Esophagus mucosa (tissue), 1 donor: ENCODE data around the gene RWDD2A. TPM values are rescaled to one million over a fixed set of nuclear protein-coding genes. Genes with fewer than 3 reads are reported as not detected.
"Not testable (repeated sequence)": the region's sequence is repeated elsewhere in the genome, so short reads cannot be mapped to it uniquely, and the experiment has no call there.

Experiments used
- ATAC-seq: fragments of 200-7000 bp; cut with Tn5 transposase; one replicate; pipeline ENCODE4 v1.9.1; 2020
- total RNA-seq: library from RNA; stranded (reverse); gene quantifications from one replicate; pipeline ENCODE4 v1.2.4, GENCODE V29; 2023
- donor health status: DM: yes; HTN: yes; CAD: no.

The RWDD2A gene
- 0.84 TPM for total RNA-seq

DNA sequence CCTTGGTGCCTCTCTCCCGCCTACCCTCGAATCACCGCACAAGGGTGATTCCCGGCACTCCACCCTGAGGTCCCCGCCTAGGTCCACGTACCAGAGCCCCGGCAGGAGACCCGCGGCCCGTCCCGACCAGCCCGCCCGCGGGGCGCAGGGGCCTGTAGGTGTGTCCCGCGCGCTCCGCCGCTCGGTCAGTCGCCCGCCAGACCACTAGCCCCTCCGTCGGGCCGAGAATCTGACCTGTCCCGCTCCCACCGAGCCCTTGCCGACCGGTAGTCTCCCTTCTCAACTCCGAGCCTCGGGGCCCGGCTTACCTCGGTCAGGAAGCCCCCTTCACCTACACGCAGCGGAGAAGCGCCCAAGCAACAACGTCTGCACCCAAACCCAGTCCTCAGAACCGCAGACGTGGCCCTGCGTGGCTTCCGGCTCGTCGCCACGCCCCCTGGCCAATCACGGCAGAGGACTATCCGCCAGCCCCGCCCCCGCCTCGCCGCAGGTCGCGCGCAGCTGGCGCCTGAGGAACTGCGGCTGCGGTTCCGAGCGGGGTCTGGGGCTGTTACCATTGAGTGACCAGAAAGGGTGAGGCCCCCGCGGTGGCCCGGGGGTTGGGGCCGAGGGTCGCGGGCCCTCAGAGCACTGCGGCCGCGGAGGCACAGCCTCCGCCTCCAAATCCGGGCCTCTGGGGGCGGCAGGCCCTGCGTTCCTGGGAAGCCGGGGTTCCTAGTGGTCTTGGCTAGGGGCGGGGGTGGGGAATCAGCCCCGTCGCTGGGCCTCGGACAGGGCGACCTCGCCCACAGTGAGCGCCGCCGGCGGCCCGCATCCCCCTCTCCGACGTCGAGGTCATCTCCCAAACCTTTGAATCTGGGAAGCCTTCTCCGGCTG, at the start of gene RWDD2A, which contains the start of gene PGM3:
Gene RWDD2A, plus strand, starts transcription at position 487 of the 876 bp plus-strand sequence. CDS start 1,095 bp downstream, outside the sequence.
Gene PGM3, minus strand, starts transcription at position 395 of the 876 bp plus-strand sequence. CDS start 2,253 bp downstream, outside the sequence.
- ATAC-seq = peak; percentile 98

DNA sequence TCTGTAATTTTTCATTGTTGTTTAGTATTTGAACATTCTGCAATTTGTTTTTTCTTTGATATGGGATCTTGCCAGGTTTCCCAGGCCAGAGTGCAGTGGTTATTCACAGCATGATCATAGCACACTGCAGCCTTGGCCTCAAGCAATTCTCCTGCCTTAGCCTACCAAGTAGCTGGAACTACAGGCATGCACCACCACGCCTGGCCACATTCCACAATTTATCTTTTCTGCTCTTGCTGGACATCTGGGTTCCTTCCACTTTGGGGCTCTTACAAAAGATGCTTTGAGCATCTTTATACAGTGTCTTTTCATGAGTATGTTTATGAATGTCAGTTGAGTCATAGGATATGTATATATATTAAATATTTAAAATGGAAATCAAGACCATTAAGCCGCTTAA, 42.0 kb upstream of the RWDD2A start:
- no peak for ATAC-seq

DNA sequence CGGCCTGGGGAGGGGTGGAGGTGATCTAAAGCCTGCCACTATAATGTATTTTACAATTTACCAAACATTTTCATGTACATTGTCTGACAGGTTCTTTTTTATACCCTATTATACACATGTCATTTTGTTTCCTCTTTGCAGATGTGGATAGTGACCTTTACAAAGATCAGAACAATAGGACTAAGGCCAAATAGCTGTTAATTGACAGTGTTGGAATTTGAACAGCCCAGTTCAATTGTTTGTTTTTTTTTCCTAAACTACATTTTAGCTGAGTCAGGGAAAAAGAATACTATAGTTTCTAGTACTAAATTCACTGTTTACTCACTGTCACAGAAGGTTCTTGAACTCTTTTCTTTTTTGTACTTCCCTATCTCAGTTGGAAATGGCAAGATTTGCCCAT, 40.2 kb upstream of the RWDD2A start:
- ATAC-seq = no peak

DNA sequence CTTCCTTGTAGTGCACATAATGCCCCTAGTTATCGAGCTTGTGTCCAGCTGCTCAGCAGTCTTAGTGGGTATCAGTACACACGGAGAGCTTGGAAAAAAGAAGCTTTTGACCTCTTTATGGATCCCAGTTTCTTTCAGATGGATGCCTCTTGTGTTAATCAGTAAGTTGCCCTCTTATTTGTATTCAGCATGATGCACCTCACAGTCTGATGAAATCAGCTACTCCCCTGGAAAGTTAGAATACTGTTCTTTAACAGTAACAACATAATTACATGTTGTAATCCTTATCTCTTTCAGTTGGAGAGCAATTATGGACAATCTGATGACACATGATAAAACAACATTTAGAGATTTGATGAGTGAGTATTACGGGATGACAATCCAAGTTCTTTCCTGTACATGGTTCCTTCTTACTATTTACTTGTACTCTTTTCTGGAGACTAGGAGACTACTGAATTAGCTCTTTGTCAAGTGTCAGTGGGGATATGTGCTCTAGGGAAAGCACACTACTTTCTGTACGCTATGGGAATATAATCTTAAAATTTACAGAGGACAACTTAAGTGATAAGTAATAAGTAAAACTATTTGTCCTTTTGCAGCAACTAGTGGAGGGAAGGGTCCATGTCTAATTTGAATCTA, 39.2 kb upstream of the RWDD2A start:
- ATAC-seq = no peak

DNA sequence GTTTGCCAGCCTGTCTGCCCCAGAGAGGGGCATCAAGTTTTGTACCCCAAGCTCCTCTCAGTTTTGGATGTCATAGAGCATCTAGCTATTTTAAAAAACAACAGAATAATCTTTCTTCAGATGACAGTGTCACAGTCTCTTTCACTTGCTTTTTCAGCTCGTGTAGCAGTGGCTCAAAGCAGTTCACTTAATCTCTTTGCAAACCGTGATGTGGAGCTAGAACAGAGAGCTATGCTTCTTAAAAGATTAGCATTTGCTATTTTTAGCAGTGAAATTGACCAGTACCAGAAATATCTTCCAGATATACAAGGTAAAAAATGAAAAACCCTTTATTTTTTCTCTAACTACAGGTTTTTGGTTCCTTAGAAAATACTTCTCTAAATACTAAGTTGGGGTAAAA, 37.4 kb upstream of the RWDD2A start:
- ATAC-seq = no peak

DNA sequence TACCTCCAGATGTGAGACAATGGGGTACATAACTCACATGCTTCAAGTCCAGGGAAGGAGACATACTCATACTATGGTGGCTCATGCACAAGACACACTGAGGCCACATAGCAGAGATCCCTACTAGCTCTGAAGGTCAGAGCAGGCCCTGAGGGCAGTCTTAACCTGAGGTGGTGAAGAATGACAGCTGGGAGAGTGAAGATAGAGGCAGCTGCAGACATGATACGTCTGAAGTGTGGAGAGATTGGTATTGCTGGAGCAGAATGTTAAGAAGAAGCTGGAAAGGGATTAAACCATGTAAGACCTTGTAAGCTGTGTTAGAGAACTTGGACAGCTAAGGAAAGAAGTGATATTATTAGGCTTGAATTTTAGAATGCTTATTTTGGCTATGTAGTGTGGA, 33.0 kb upstream of the RWDD2A start:
- no peak for ATAC-seq

DNA sequence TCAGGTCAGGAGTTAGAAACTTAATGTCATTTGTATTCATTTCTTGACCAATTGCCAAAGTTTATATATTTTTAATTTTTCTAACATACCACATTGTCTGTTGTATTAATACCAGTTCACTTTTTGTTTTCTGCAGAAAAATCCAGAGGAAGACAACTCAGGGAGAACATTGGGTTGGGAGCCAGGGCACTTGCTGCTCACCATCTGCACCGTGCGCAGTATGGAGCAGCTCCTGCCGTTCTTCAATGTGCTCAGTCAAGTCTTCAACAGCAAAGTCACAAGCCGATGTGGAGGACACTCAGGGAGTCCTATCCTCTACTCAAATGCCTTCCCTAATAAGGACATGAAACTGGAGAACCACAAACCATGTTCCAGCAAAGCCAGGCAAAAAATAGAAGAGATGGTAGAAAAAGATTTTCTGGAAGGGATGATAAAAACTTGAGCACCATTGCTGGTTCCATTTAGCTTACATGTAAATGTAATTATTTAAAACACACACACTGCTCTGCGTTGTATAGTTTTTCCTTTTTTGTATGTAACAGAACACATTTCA, 25.4 kb upstream of the RWDD2A start:
- ATAC-seq = no peak

DNA sequence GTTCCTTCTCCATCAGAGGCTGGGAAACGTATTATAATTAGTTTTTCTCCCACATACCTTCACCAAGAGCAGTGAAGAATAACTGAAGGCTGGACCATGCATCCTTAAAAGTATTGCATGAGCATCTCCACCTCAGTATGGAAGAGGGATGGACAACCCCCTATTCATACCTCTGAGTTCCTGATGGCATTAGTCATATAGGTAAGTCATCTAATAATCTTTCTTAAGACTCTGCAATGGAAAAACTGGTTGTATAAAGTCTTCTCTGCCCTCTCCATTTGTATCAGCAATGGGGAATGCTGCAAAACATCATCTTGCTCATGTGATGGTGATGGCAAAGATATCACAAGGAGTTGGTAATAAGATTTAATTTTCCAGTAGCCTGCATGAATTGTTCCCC, 24.6 kb upstream of the RWDD2A start:
- ATAC-seq = peak; percentile 68

DNA sequence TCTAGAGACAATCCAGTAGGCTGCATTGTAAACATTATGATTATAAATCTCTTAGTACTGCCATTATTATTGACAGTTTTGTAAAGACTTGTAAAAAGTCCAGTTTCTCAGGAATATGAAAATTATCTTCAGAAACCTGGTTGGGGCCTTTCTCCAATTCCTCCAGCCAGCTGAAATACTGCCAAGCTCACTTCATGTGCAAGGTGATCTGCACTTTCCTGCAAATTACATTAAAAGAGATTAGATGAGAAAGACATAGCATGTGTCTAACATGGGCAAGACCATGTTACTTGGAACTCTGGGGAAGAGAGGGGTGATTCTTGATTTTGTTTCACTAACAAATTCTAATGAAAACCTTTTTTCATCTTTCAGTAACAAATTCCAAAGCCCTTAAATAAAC, 24.1 kb upstream of the RWDD2A start:
- no peak for ATAC-seq

DNA sequence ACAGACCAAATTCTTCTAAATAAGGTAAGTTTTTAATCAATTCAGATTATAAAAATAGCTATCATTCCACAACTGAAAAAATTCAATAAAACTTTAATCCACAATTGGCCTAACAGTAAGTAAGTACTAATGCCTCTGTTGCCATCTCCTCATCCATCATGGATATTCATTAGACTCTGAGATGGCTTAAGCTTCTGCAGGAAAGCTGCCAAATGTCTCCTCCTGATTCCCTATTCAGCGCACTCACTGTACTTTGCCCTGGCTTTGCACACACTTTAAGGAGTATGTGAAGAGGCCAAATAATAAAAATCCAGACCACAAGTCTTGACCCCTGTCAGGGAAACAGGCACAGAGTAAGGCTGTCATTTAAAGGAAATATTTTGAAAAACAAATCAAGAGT, 23.6 kb upstream of the RWDD2A start:
- ATAC-seq = no peak

DNA sequence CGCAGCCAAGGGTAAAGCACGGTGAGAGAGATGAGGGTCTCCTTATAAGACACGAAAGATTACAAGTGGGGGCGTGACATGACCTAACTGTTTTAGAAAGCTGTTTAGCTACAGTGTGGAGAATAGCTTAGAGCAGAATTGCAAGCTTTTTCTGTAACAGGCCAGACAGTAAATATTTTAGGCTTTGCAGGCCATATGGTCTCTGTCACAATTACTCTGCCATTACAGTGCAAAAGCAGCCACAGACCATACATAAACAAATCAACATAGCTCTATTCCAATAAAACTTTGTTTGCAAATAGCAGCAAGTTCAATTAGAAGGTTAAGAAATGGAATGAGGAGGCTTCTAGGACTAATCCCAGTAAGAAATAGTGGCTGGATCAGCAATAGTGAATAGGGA, 16.9 kb upstream of the RWDD2A start:
- ATAC-seq = no peak

DNA sequence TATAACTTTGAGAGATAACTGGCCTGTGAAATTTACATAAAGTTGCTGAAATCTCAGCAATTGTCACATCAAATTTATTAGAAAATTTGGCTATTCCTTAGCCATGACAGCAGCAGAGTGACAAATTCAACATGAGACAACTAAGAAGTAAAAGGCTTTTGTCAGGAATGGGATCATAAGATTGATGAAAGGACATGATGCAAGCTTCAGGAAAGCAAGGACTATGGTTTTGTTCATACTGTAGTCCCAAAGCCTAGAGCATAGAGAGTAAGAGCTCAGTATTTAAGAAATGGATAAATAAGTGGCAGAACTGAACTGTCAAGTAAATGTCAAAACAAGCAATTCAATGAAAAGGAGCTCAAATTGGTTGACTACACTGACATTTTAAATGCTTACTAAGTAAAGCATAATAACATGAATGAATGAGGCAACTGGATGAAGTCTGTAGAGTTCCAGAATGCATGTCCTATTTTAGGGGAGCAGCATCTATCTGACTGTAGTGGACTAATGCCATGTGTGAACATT, 12.7 kb upstream of the RWDD2A start:
- ATAC-seq = no peak

DNA sequence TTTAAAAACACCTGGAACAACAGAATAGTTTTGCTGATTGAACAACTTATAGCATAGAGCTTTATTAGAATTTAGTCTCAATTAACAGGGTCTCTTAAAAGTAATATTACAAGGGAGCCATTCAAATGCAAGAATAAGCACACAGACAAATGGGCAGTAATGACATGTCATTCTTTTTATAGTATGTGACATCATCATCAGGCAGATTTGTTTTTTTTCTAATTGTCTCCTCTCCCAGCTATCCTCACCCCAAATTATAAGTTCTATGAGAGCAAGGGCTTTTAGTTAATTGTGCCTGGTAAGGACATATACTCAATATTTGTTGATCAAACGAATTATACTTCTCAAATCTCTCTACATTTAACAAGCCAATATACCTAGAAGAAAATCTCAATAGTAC, 11.0 kb upstream of the RWDD2A start:
- no peak for ATAC-seq

DNA sequence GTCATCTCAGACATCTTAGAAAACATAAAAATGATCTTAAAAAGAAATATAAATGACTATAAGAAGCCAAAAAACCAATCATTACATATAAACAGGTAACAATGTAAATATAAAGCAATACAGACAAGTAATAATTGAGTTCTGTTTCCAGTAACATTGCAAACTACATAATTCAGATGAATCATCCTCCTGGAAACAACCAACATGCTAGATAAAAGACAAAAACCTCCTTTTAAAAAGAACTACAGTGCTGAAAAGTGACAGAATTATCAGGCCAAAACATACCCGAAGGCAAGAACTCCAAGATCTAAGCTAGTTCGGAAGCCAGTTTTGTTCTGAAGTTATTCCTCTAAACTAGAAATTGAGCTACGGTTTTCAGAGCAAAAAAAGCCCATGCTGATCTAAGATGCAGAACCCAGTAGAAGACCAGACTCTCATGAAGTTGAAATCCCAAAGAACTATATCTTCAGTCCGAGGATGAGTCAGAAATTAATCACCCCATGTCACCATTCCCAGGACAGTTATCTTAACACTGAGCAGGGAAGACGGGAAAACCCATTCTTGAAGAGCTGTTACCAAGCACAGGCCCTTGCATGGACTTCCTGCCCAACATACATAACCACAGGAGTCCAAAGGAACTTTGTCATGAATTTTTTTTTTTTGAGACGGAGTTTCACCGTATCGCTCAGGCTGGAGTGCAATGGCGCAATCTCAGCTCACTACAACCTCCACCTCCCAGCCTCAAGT, 9.9 kb upstream of the RWDD2A start:
- peak; percentile 44 for ATAC-seq

DNA sequence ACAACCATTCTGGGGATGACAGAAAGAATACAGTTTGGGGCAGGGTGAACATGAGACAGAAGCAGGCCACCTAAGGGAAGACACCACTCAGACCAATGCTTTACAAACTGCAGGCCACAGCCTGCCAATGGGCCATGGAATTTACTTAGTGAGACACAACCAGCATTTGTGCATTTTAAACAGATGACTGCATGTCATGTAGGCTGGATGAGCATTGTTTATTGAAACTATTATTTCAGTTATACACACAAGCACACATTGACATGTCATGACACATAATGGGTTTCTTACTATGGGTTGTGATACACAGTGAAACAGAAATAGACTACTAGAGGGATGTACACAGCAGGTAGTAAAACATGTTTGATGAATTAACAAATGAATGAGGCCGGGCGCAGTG, 8.1 kb upstream of the RWDD2A start:
- ATAC-seq = peak; percentile 20

DNA sequence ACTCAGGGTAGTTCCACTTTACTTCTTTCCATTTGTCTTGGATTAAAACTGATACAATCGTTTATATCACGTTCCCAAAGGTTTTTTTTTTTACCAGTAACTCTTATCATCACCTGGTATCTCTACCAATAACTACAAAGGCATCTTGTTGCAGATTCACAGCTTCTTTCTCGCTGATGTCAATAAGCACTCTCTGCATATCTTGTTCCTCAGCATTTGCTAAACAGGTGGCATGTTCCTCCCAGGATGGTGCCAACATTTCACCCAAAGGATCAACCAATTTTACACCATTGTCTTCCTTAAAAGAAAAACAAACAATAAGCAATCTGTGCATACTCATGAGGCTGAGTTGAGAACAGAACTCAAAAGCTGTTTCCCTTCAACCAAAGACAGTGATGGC, 4.7 kb upstream of the RWDD2A start:
- no peak for ATAC-seq

DNA sequence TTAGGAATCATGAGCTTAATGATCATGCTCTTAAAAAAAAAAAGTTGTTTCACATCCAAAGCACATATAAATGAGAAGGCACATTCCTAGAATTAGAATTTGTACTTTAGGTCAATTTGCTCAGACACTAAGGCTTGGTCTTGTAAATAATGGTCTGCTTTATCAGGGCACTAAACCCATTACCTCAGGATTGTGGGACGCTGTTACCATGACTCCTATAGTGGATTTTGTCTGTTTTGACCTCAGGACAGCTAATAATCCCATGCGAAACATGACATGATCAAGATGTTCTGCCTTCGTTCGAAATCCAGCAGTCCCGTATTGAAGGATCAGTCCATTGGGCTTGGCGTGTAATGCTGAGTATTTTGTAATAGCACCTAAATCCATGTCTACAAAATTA, 2.5 kb upstream of the RWDD2A start:
- ATAC-seq = no peak

DNA sequence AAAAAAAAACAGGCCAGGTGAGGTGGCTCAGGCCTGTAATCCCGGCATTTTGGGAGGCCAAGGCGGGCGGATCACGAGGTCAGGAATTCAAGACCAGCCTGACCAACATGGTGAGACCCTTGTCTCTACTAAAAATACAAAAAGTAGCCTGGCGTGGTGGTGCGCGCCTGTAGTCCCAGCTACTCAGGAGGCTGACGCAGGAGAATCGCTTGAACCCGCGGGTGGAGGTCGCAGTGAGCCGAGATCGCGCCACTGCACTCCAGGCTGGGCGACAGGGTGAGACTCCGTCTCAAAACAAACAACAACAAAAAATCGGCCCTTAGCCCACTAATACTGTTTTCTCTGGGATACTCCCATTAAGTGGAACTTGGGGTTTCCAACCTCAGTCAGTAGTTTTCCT, 1.2 kb upstream of the RWDD2A start:
- not testable (repeated sequence) for ATAC-seq

DNA sequence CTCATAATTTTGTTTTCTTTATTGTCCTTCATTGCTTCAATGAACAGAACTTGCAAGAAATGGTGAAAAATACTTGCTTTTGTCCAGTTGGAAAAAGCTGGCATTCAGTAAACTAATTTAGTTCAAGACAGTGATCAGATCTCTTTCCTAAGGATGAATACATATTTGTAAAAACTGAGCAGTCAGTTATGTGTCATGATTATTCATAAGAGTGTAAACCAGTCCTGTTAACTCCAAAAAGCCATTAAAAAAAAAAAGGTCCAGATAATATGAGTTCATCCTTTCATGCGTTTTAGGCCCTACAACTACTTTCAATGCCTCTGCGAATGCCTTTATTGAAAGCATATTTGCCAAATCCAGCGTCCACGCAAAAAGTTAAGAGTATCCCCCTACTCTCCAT, 701 bp upstream of the RWDD2A start:
- peak; percentile 24 for ATAC-seq

DNA sequence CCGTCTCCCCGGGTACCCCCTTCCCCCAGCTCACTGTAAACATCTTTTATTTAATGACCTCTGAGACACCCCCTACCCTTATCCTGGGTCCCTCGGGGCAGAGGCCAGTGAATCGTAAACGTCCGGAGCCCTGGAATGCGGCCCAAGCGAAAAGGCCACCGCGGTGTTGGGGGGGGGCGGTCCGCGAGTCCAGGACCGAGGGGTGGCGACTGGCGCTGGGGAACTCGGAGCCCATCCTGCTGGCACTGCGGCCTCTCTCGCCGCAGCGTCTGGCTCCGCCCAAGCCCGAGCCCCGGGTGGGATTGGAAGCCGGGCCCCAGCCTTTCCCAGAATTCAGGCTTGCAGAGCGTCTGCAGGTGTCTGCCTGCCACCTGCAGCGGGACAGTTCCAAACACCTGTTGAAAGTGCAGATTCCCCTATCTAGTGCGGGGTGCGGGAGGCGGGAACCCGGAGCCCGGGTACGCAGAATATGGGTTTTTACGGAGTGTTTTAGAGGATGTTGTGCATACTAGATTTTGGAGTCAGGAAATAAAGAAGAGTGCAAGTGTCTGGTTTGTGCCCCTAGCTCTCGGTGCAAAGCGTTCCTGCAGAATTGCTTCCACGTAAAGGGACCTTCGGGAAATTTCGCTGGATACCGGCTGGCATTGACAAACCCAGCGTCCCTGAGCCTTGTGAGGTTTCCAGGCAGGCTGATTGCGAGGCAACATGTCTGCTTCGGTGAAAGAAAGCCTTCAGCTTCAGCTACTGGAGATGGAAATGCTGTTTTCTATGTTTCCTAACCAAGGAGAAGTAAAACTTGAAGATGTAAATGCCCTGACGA, 800 bp downstream of the RWDD2A start:
- ATAC-seq = peak; percentile 35

DNA sequence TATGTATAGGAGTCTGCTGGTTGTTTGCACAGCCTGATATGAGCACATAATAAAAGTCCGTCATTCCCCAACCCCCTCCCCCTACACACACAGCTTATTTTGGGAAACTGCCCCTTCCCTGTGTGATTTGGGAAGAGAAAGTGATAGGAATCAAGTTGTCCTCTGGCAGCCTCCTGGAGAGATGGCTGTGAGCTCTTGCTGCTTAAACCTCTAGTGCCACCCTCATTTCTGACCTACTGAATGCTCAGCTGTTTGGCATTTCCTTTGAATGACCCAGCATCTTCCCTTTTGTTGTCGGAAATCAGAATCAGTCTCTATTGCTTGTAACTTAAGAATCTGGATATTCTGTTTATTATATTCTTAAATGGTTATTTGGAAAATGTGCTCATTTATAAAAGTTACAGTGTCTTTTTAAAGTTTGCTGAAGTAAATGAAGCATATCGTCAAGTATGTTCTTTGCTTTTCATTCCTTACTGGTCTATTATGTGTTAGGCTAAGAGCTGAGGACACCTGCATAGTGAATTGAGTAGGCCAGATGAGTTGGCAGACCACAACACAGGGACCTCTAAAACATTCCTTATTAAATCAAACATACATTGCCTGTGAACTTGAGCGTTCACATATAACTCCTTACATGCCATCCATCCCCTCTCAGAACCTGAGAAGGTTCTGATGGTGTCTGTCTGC, 5.5 kb downstream of the RWDD2A start:
- no peak for ATAC-seq
